BE2C (cell line): ENCODE data around the gene FMNL2.

Source experiments
- DNase-seq: peaks from one replicate; pipeline ENCODE4 v3.0.0-alpha.2; 2020
- H3K27me3 ChIP-seq: fragments of 250-450 bp; sonication (Bioruptor Pico); 2 replicates; pipeline ENCODE4 v1.5.1; 2020; ENCODE audit warnings: mild to moderate bottlenecking
- H3K36me3 ChIP-seq: fragments of 250-450 bp; sonication (Bioruptor Pico); 2 replicates; pipeline ENCODE4 v1.5.1; 2020; ENCODE audit warnings: mild to moderate bottlenecking
- H3K4me1 ChIP-seq: fragments of 250-450 bp; sonication (Bioruptor Pico); 2 replicates; pipeline ENCODE4 v1.5.1; 2020
- H3K4me3 ChIP-seq: 2 replicates; pipeline ENCODE4 v1.5.1; 2011; ENCODE audit warnings: low read depth, low read length
- H3K9me3 ChIP-seq: fragments of 250-450 bp; sonication (Bioruptor Pico); 2 replicates; pipeline ENCODE4 v1.5.1; 2020
- CTCF ChIP-seq: IDR thresholded peaks from 2 replicates; pipeline ENCODE4 v1.5.1; 2012; ENCODE audit warnings: mild to moderate bottlenecking, low read depth, low read length

FMNL2 gene

DNA sequence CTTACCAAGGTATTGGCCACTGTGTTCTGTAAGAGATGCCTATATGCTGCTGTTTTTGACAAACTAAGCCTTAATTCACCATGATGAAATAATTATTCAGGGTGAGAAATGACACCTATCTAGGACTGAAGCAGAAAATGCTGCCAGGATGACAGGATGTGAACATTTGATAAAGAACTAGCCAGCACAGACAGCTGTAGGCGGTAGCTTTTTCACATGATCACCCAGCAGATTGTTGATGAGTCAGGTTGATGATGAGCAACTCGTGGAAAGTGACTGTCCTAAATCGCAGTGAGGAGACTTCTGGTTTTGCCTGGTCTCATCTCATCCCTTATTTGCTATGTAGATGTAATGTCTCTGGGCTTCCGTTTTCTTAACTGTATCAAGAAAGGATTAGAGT lies 238.2 kb downstream of the FMNL2 start:
- Histone ChIP-seq H3K36me3 (no peaks in the 10 kb centered on the region), H3K27me3 (no peaks in the 10 kb centered on the region), H3K4me1 (no peaks in the 10 kb centered on the region), H3K4me3 (no peak overlapping the region), H3K9me3 (no peaks in the 10 kb centered on the region)
- no peak for DNase-seq
- no peak for TF ChIP-seq CTCF

DNA sequence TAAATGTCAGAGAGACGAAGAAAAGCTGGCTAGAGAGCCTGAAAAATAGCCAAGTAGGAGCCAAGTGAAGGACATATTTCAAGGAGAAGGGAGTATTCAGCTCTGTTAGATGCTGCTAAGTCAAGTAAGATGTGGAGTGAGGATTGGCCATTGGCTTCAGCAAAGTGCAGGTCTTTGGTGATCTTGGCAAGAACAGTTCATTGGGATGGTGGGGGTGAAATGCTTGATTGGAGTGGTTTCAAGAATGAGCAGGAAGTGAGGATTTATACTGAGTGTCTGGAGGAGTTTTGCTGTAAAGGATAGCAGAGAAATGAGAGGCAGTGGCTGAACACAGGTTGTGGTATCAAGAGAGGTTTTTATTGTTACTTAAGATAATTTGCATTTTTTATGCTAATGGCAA lies 242.6 kb downstream of the FMNL2 start:
- Histone ChIP-seq H3K27me3 (no peaks in the 10 kb centered on the region), H3K4me3 (no peak overlapping the region), H3K36me3 (no peaks in the 10 kb centered on the region), H3K9me3 (no peaks in the 10 kb centered on the region), H3K4me1 (no peaks in the 10 kb centered on the region)
- DNase-seq = no peak
- no peak for TF ChIP-seq CTCF

DNA sequence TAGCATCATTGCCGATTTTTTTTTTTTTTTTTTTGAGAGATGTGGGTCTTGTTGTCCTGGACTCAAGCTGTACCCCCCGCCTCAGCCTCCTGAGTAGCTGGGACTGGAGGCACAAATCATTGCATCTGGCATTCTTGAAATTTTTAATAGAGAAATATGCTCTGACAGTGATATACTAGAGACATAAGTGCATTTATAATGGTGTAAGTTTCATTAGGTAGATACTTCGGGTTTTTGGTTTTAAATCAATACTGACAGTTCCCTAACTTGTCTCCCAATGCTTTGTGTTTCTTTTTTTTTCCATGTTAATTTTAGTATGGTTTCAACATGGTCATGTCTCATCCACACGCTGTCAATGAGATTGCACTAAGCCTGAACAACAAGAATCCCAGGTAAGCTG lies 243.6 kb downstream of the FMNL2 start:
- H3K27me3 ChIP-seq = no peaks in the 10 kb centered on the region
- TF ChIP-seq CTCF = no peak
- no peaks in the 10 kb centered on the region for H3K9me3 ChIP-seq
- H3K4me1 ChIP-seq = no peaks in the 10 kb centered on the region
- no peak overlapping the region for H3K4me3 ChIP-seq
- no peaks in the 10 kb centered on the region for H3K36me3 ChIP-seq
- DNase-seq = no peak

GRCh38 chr2:152580714-152581113 lies 245.7 kb downstream of the FMNL2 start:
- TF ChIP-seq CTCF = no peak
- no peak for DNase-seq

DNA sequence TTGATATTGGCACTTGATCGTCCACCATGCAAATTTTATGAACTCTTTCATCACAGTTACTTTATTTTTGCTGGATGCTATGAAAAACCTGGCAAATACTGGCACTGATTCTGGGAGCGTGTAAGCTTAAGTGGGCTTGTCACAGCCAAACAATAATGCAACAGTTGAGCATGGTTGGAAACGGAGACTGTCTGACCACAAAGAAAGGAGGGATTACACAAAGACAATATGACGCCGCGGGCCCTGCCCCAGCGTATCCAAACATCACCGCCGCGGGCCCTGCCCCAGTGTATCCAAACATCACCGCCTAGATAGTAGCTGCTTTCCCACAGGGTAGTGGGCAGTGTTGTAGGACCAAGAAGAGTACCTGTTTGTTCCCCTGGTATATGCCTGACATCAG lies 246.4 kb downstream of the FMNL2 start:
- H3K4me1 ChIP-seq = peaks cover under 1% of the 10 kb centered on the region; the same call in 1 of the 2 replicates
- no peak for DNase-seq
- H3K4me3 ChIP-seq = no peak overlapping the region
- H3K36me3 ChIP-seq = no peaks in the 10 kb centered on the region
- no peaks in the 10 kb centered on the region for H3K27me3 ChIP-seq
- no peaks in the 10 kb centered on the region for H3K9me3 ChIP-seq
- TF ChIP-seq CTCF = no peak

More at GRCh38 chr2:152580714-152581113, 245.7 kb downstream of the FMNL2 start:
- no peaks in the 10 kb centered on the region; the same call in 1 of the 2 replicates for H3K4me1 ChIP-seq
- H3K4me3 ChIP-seq = no peak overlapping the region
- no peaks in the 10 kb centered on the region for H3K27me3 ChIP-seq
- no peaks in the 10 kb centered on the region for H3K9me3 ChIP-seq
- H3K36me3 ChIP-seq = no peaks in the 10 kb centered on the region

DNA sequence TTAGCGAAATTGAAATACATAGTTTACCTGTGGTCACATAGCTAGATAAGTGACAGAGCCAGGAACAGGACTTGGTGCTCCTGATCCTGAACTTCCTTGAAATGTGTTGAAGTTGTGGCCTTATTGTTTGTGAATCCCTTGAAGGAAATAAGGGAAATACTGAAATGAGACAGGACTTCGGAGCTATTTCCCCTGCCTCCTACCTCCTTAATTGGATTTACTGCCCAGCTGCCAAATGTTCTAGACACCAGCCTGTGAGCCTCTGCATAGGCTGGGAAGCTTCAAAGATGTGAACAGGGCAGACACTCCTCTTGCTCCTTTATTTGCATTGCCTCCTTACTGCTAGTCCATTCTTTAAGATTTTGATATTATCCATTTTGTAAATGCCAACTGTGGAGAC lies 247.1 kb downstream of the FMNL2 start:
- Histone ChIP-seq H3K36me3 (no peaks in the 10 kb centered on the region), H3K4me3 (no peak overlapping the region), H3K27me3 (no peaks in the 10 kb centered on the region), H3K9me3 (no peaks in the 10 kb centered on the region), H3K4me1 (peaks cover 4% of the 10 kb centered on the region; the same call in 1 of the 2 replicates)
- no peak for TF ChIP-seq CTCF
- DNase-seq = no peak
